DOHH2 (cell line): ENCODE data around the gene KAT7.

ENCODE experiments used
- H3F3A ChIP-seq: fragments of 200-600 bp; sonication (generic), shearing (Covaris generic); 2 replicates; pipeline ENCODE4 v1.6.0; 2016; ENCODE audit warnings: antibody characterized with exemption, mild to moderate bottlenecking; ENCODE audit not compliant: control insufficient read depth, insufficient read depth
- H3K27ac ChIP-seq: fragments of 200-600 bp; sonication (generic); 2 replicates; pipeline ENCODE4 v1.5.1; 2014; ENCODE audit warnings: low read depth, mild to moderate bottlenecking, low read length, moderate library complexity
- H3K27me3 ChIP-seq: fragments of 200-600 bp; sonication (generic); 2 replicates; pipeline ENCODE4 v1.6.1; 2014; ENCODE audit warnings: mild to moderate bottlenecking, low read length, mixed read lengths; ENCODE audit not compliant: control insufficient read depth
- H3K36me3 ChIP-seq: fragments of 200-600 bp; sonication (generic); 2 replicates; pipeline ENCODE4 v1.6.1; 2014; ENCODE audit warnings: mild to moderate bottlenecking, low read length, moderate library complexity, mixed read lengths; ENCODE audit not compliant: control insufficient read depth
- H3K4me1 ChIP-seq: fragments of 200-600 bp; sonication (generic); 2 replicates; pipeline ENCODE4 v1.6.1; 2014; ENCODE audit warnings: mild to moderate bottlenecking, low read length, mixed read lengths; ENCODE audit not compliant: control insufficient read depth
- H3K4me2 ChIP-seq: fragments of 200-600 bp; sonication (generic); 2 replicates; pipeline ENCODE4 v1.6.0; 2014; ENCODE audit warnings: mild to moderate bottlenecking, low read length, moderate library complexity
- H3K4me3 ChIP-seq: fragments of 200-600 bp; sonication (generic); 2 replicates; pipeline ENCODE4 v1.5.1; 2014; ENCODE audit warnings: mild to moderate bottlenecking, low read length, mixed read lengths
- H3K79me2 ChIP-seq: fragments of 200-600 bp; sonication (generic); 2 replicates; pipeline ENCODE4 v1.6.1; 2014; ENCODE audit warnings: mild to moderate bottlenecking, low read length, mixed read lengths; ENCODE audit not compliant: control insufficient read depth
- H3K9me2 ChIP-seq: fragments of 200-600 bp; sonication (generic); replicated peaks from 2 replicates; pipeline ENCODE4 v1.6.1; 2014; ENCODE audit warnings: mild to moderate bottlenecking, low read length, mixed read lengths; ENCODE audit not compliant: control insufficient read depth
- H3K9me3 ChIP-seq: fragments of 200-600 bp; sonication (generic); 2 replicates; pipeline ENCODE4 v1.6.1; 2014; ENCODE audit warnings: antibody characterized with exemption, low read length, mixed read lengths; ENCODE audit not compliant: control insufficient read depth, insufficient read depth
- H4K20me1 ChIP-seq: fragments of 200-600 bp; sonication (generic); 2 replicates; pipeline ENCODE4 v1.6.0; 2014; ENCODE audit warnings: low read depth, mild to moderate bottlenecking, antibody characterized with exemption, low read length, moderate library complexity; ENCODE audit not compliant: control insufficient read depth, insufficient read depth
- EZH2phosphoT487 ChIP-seq: fragments of 200-600 bp; sonication (generic); IDR thresholded peaks from 2 replicates; pipeline ENCODE4 v1.6.1; 2017; ENCODE audit warnings: borderline replicate concordance, mild to moderate bottlenecking, antibody characterized with exemption, low read length, moderate library complexity, mixed read lengths
- TF ChIP-seq, protein P1 (sequence below): fragments of 200-600 bp; sonication (generic); IDR thresholded peaks from one replicate; pipeline ENCODE4 v1.5.1; 2014; ENCODE audit warnings: antibody characterized with exemption, mild to moderate bottlenecking, low read depth, low read length; ENCODE audit not compliant: poor library complexity, severe bottlenecking

Gene KAT7

GRCh38 chr17:49835472-49835871, 47.0 kb downstream of the KAT7 start:
- no peak for TF ChIP-seq EZH2phosphoT487
- TF ChIP-seq, protein P1, sequence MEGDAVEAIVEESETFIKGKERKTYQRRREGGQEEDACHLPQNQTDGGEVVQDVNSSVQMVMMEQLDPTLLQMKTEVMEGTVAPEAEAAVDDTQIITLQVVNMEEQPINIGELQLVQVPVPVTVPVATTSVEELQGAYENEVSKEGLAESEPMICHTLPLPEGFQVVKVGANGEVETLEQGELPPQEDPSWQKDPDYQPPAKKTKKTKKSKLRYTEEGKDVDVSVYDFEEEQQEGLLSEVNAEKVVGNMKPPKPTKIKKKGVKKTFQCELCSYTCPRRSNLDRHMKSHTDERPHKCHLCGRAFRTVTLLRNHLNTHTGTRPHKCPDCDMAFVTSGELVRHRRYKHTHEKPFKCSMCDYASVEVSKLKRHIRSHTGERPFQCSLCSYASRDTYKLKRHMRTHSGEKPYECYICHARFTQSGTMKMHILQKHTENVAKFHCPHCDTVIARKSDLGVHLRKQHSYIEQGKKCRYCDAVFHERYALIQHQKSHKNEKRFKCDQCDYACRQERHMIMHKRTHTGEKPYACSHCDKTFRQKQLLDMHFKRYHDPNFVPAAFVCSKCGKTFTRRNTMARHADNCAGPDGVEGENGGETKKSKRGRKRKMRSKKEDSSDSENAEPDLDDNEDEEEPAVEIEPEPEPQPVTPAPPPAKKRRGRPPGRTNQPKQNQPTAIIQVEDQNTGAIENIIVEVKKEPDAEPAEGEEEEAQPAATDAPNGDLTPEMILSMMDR = no peak

GRCh38 chr17:49836111-49837030, 47.9 kb downstream of the KAT7 start:
- no peak overlapping the region for H3K4me2 ChIP-seq
- TF ChIP-seq EZH2phosphoT487 = no peak
- TF ChIP-seq, protein P1 = no peak
- no peaks in the 10 kb centered on the region for H3K9me3 ChIP-seq
- H3K9me2 ChIP-seq = no peaks in the 10 kb centered on the region
- no peaks in the 10 kb centered on the region for H4K20me1 ChIP-seq
- peaks cover 8% of the 10 kb centered on the region for H3K4me1 ChIP-seq
- no peaks in the 10 kb centered on the region for H3K79me2 ChIP-seq
- H3F3A ChIP-seq = no peaks in the 10 kb centered on the region
- peaks cover 12% of the 10 kb centered on the region for H3K36me3 ChIP-seq
- H3K4me3 ChIP-seq = no peak overlapping the region
- H3K27me3 ChIP-seq = no peaks in the 10 kb centered on the region
- H3K27ac ChIP-seq = no peak overlapping the region

More at GRCh38 chr17:49835472-49835871, 47.0 kb downstream of the KAT7 start:
- Histone ChIP-seq H3K4me3 (no peak overlapping the region), H3K27me3 (no peaks in the 10 kb centered on the region), H3K9me2 (no peaks in the 10 kb centered on the region), H3K27ac (no peak overlapping the region), H3K9me3 (no peaks in the 10 kb centered on the region), H3K36me3 (peaks cover 13% of the 10 kb centered on the region), H3K79me2 (no peaks in the 10 kb centered on the region), H3F3A (no peaks in the 10 kb centered on the region; the same call in 1 of the 2 replicates), H4K20me1 (no peaks in the 10 kb centered on the region), H3K4me2 (no peak overlapping the region), H3K4me1 (peaks cover 8% of the 10 kb centered on the region)

GRCh38 chr17:49839455-49839854, 51.0 kb downstream of the KAT7 start:
- H3K27ac ChIP-seq = no peak overlapping the region

More at GRCh38 chr17:49839455-49839854, 51.0 kb downstream of the KAT7 start:
- Histone ChIP-seq H3K4me2 (no peak overlapping the region), H3K36me3 (no peaks in the 10 kb centered on the region), H3F3A (no peaks in the 10 kb centered on the region), H3K4me3 (no peak overlapping the region), H4K20me1 (no peaks in the 10 kb centered on the region), H3K79me2 (no peaks in the 10 kb centered on the region), H3K27me3 (no peaks in the 10 kb centered on the region), H3K9me2 (no peaks in the 10 kb centered on the region), H3K4me1 (peaks cover 8% of the 10 kb centered on the region), H3K9me3 (no peaks in the 10 kb centered on the region)
- no peak for TF ChIP-seq EZH2phosphoT487
- TF ChIP-seq, protein P1 = no peak
